H9 (cell line): ENCODE results near the gene TNIP1. TPM values are rescaled to one million over a fixed set of nuclear protein-coding genes. Genes with fewer than 3 reads are reported as not detected.

Experiments
- DNase-seq: peaks from one replicate; pipeline ENCODE4 v3.0.0-alpha.2; 2017
- H2AFZ ChIP-seq: one replicate; pipeline ENCODE4 v1.6.1; 2013; ENCODE audit warnings: mild to moderate bottlenecking, low read length, control low read depth, moderate library complexity
- H2AK5ac ChIP-seq: 2 replicates; pipeline ENCODE4 v1.6.1; 2013; ENCODE audit warnings: low read length, control low read depth, mixed read lengths; ENCODE audit not compliant: insufficient read length
- H2BK120ac ChIP-seq: one replicate; pipeline ENCODE4 v1.6.1; 2013; ENCODE audit warnings: low read depth, mild to moderate bottlenecking, low read length, control low read depth, inconsistent platforms; ENCODE audit not compliant: poor library complexity, severe bottlenecking
- H2BK12ac ChIP-seq: 2 replicates; pipeline ENCODE4 v1.6.1; 2013; ENCODE audit warnings: low read length, control low read depth, mixed read lengths, low read depth; ENCODE audit not compliant: insufficient read length
- H2BK15ac ChIP-seq: 2 replicates; pipeline ENCODE4 v1.6.1; 2013; ENCODE audit warnings: low read depth, low read length, control low read depth
- H2BK20ac ChIP-seq: one replicate; pipeline ENCODE4 v1.6.1; 2013; ENCODE audit warnings: low read depth, mild to moderate bottlenecking, low read length, control low read depth, inconsistent platforms; ENCODE audit not compliant: poor library complexity, severe bottlenecking
- H2BK5ac ChIP-seq: 2 replicates; pipeline ENCODE4 v1.6.1; 2013; ENCODE audit warnings: low read length, control low read depth, mixed read lengths; ENCODE audit not compliant: insufficient read length
- H3K14ac ChIP-seq: 2 replicates; pipeline ENCODE4 v1.6.1; 2013; ENCODE audit warnings: low read length, control low read depth; ENCODE audit not compliant: insufficient read depth
- H3K18ac ChIP-seq: 2 replicates; pipeline ENCODE4 v1.6.1; 2013; ENCODE audit warnings: low read depth, mild to moderate bottlenecking, mixed read lengths, low read length, control low read depth; ENCODE audit not compliant: insufficient read length
- H3K23ac ChIP-seq: 2 replicates; pipeline ENCODE4 v1.6.1; 2013; ENCODE audit warnings: low read length, control low read depth, mixed read lengths, low read depth; ENCODE audit not compliant: insufficient read length
- H3K23me2 ChIP-seq: 2 replicates; pipeline ENCODE4 v1.6.1; 2013; ENCODE audit warnings: low read depth, mild to moderate bottlenecking, mixed read lengths, low read length, control low read depth; ENCODE audit not compliant: insufficient read length, poor library complexity, severe bottlenecking
- H3K27ac ChIP-seq: 2 replicates; pipeline ENCODE4 v1.5.1; 2013; ENCODE audit warnings: low read length, control low read depth, mixed read lengths, low read depth; ENCODE audit not compliant: insufficient read length
- H3K27me3 ChIP-seq: 2 replicates; pipeline ENCODE4 v1.6.1; 2013; ENCODE audit warnings: low read length, control low read depth, inconsistent platforms; ENCODE audit not compliant: insufficient read depth
- H3K4ac ChIP-seq: 2 replicates; pipeline ENCODE4 v1.6.1; 2013; ENCODE audit warnings: low read depth, mild to moderate bottlenecking, control low read depth, inconsistent platforms, low read length, moderate library complexity
- H3K4me1 ChIP-seq: 2 replicates; pipeline ENCODE4 v1.6.1; 2013; ENCODE audit warnings: low read length, control low read depth, inconsistent platforms; ENCODE audit not compliant: insufficient read depth
- H3K4me2 ChIP-seq: 2 replicates; pipeline ENCODE4 v1.6.1; 2013; ENCODE audit warnings: low read length, control low read depth, mixed read lengths; ENCODE audit not compliant: insufficient read length, insufficient read depth
- H3K56ac ChIP-seq: 2 replicates; pipeline ENCODE4 v1.6.1; 2013; ENCODE audit warnings: low read depth, mild to moderate bottlenecking, mixed read lengths, low read length, control low read depth; ENCODE audit not compliant: insufficient read length
- H3K79me1 ChIP-seq: 2 replicates; pipeline ENCODE4 v1.6.1; 2013; ENCODE audit warnings: low read depth, mild to moderate bottlenecking, moderate library complexity, low read length, control low read depth, inconsistent platforms; ENCODE audit not compliant: insufficient read depth, poor library complexity, severe bottlenecking
- H3K79me2 ChIP-seq: 2 replicates; pipeline ENCODE4 v1.6.1; 2013; ENCODE audit warnings: low read length, control low read depth, inconsistent platforms; ENCODE audit not compliant: insufficient read depth
- H3K9ac ChIP-seq: 2 replicates; pipeline ENCODE4 v1.6.1; 2013; ENCODE audit warnings: low read length, control low read depth, mixed read lengths; ENCODE audit not compliant: insufficient read length; ENCODE audit errors: extremely low read depth
- H3K9me3 ChIP-seq: one replicate; pipeline ENCODE4 v1.6.1; 2013; ENCODE audit warnings: low read depth, low read length, inconsistent platforms; ENCODE audit not compliant: control insufficient read depth
- H3T11ph ChIP-seq: one replicate; pipeline ENCODE4 v1.6.1; 2013; ENCODE audit warnings: mild to moderate bottlenecking, low read length, control low read depth, inconsistent platforms
- H4K20me1 ChIP-seq: one replicate; pipeline ENCODE4 v1.6.1; 2013; ENCODE audit not compliant: control insufficient read depth, insufficient read length, insufficient read depth
- H4K5ac ChIP-seq: 2 replicates; pipeline ENCODE4 v1.6.1; 2013; ENCODE audit warnings: low read depth, mild to moderate bottlenecking, mixed read lengths, low read length, control low read depth; ENCODE audit not compliant: insufficient read length
- H4K8ac ChIP-seq: replicated peaks from 2 replicates; pipeline ENCODE4 v1.6.1; 2013; ENCODE audit warnings: low read length, control low read depth, mixed read lengths, low read depth; ENCODE audit not compliant: insufficient read length
- H4K91ac ChIP-seq: 2 replicates; pipeline ENCODE4 v1.6.1; 2013; ENCODE audit warnings: low read depth, mild to moderate bottlenecking, moderate library complexity, mixed read lengths, low read length, control low read depth; ENCODE audit not compliant: insufficient read length
- H3K27ac Mint-ChIP-seq, 3 experiments: 2 replicates in 2 of 3; 3 replicates in 1 of 3; pipeline ENCODE4 v1.8.0; 2020 to 2021; ENCODE audit warnings: mixed read lengths in 3 of 3, mild to moderate bottlenecking in 1 of 3, moderate library complexity in 1 of 3
- H3K27me3 Mint-ChIP-seq: 2 replicates; pipeline ENCODE4 v1.8.0; 2021; ENCODE audit warnings: low read depth, mild to moderate bottlenecking, moderate library complexity, mixed read lengths
- H3K36me3 Mint-ChIP-seq, 3 experiments: 2 replicates in 2 of 3; 3 replicates in 1 of 3; pipeline ENCODE4 v1.8.0; 2020 to 2021; ENCODE audit warnings: low read depth in 3 of 3, mixed read lengths in 3 of 3; ENCODE audit not compliant: insufficient read depth in 1 of 3
- H3K4me1 Mint-ChIP-seq, 2 experiments: 2 replicates each; pipeline ENCODE4 v1.8.0; 2020; ENCODE audit warnings: mixed read lengths in 2 of 2
- H3K4me3 Mint-ChIP-seq, 2 experiments: 2 replicates in 1 of 2; 3 replicates in 1 of 2; pipeline ENCODE4 v1.8.0; 2020 to 2021; ENCODE audit warnings: mild to moderate bottlenecking in 2 of 2, mixed read lengths in 2 of 2, moderate library complexity in 1 of 2
- H3K9me3 Mint-ChIP-seq, 2 experiments: 2 replicates in 1 of 2; 3 replicates in 1 of 2; pipeline ENCODE4 v1.8.0; 2020; ENCODE audit warnings: mild to moderate bottlenecking in 2 of 2, mixed read lengths in 2 of 2, moderate library complexity in 1 of 2
- CTCF ChIP-seq: fragments of 200-600 bp; sonication (generic); conservative IDR thresholded peaks from 3 replicates; pipeline ENCODE4 v1.8.0; 2021; ENCODE audit warnings: antibody characterized with exemption, mild to moderate bottlenecking
- WGBS: extraction: QIAGEN DNeasy Blood & Tissue Kit; methylation state at CpG from one replicate; pipeline ENCODE4 v1.1.7; 2013; ENCODE audit warnings: missing lambda C conversion rate, low lambda C conversion rate, mixed read lengths; ENCODE audit not compliant: insufficient read length; ENCODE audit errors: extremely low coverage; 5-methylcytosine and 5-hydroxymethylcytosine counted together
- total RNA-seq: library from RNA; stranded (reverse); gene quantifications from 2 replicates; pipeline ENCODE4 v1.2.1, GENCODE V29; 2021

TNIP1 gene
- total RNA-seq, 1 experiment from 2014 or later = 40.8 TPM

DNA sequence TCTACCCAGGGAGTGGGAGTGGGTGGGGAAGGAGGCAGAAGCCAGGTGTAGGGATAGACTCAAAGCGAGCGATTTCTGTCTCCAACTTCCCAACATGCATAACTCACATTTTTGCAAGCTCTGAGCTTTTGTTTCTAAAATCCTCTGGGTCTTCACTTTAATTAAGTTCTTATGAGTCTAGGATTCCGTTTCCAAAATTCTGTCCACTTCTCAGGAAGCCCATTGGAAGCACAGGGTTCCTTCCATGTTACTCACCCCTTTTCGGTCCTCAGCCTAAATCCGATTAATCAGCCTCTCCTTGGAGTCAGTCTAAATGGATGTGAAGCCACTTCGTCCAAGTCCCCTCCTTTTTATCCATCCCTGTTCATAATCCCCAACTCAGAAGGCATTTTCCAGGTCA, 59.1 kb downstream of the TNIP1 start:
- H2BK12ac ChIP-seq = no peak overlapping the region
- DNase-seq = no peak
- no peaks in the 10 kb centered on the region for H3K23me2 ChIP-seq
- no peak overlapping the region for H3K56ac ChIP-seq
- H3K9ac ChIP-seq = no peak overlapping the region
- peaks cover 5 to 7% of the 10 kb centered on the region in 2 experiments; a peak in 3 of 4 replicates for H3K4me1 Mint-ChIP-seq
- no peaks in the 10 kb centered on the region for H4K20me1 ChIP-seq
- no peak overlapping the region for H3K4ac ChIP-seq
- H2AK5ac ChIP-seq = no peak overlapping the region
- no peaks in the 10 kb centered on the region for H3K4me1 ChIP-seq
- H3K14ac ChIP-seq = no peak overlapping the region
- H3K4me2 ChIP-seq = no peak overlapping the region
- no peak overlapping the region for H3K27ac Mint-ChIP-seq
- WGBS = no CpG with 5 or more reads among the region's 6 CpGs
- no peak overlapping the region for H4K91ac ChIP-seq
- no peak overlapping the region for H3K23ac ChIP-seq
- no peak overlapping the region for H4K8ac ChIP-seq
- no peak overlapping the region for H2BK120ac ChIP-seq
- H4K5ac ChIP-seq = no peak overlapping the region
- no peak overlapping the region for H2BK15ac ChIP-seq
- H3K9me3 ChIP-seq = no peaks in the 10 kb centered on the region
- H3K27ac ChIP-seq = no peak overlapping the region
- H3K4me3 Mint-ChIP-seq = peak overlapping the region in 1 of 2 experiments; percentile 24; a peak in 2 of 5 replicates
- H3T11ph ChIP-seq = no peak overlapping the region
- no peak overlapping the region for H2BK5ac ChIP-seq
- H2BK20ac ChIP-seq = no peak overlapping the region
- no peak overlapping the region for H2AFZ ChIP-seq
- H3K36me3 Mint-ChIP-seq = 0 out of 7 replicates have a peak, but pooled peaks cover 0 to under 1% (median 0%) of the 10 kb centered on the region in 3 experiments
- no peaks in the 10 kb centered on the region for H3K79me1 ChIP-seq
- no peaks in the 10 kb centered on the region for H3K79me2 ChIP-seq
- H3K9me3 Mint-ChIP-seq = no peaks in the 10 kb centered on the region
- H3K27me3 ChIP-seq = no peaks in the 10 kb centered on the region; the same call in 1 of the 2 replicates
- peaks cover 53% of the 10 kb centered on the region for H3K27me3 Mint-ChIP-seq
- no peak overlapping the region for H3K18ac ChIP-seq
- no peak for TF ChIP-seq CTCF
